Panc1 (cell line): ENCODE data around the gene TRNP1. TPM values are rescaled to one million over a fixed set of nuclear protein-coding genes. Genes with fewer than 3 reads are reported as not detected.

Experiments
- ATAC-seq: fragments of 200-7000 bp; cut with Tn5 transposase; 2 replicates; pipeline ENCODE4 v1.9.1; 2020; ENCODE audit warnings: mild to moderate bottlenecking, moderate library complexity
- BruUV-seq: library from RNA; stranded (reverse); fragments of 400-500 nt; replicated peaks from 2 replicates; lab custom pipeline; 2021; lab: Mats Ljungman, UMichigan
- CTCF ChIA-PET: fragments of 300-600 bp; sonication (Branson Sonifier 250); formaldehyde crosslinking; loops from one replicate; lab custom pipeline; 2022; ENCODE audit warnings: antibody characterized with exemption; lab: Charles Lee
- POLR2A ChIA-PET: fragments of 300-600 bp; sonication (Branson Sonifier 250); formaldehyde crosslinking; loops from one replicate; lab custom pipeline; 2022; ENCODE audit warnings: antibody characterized with exemption; lab: Charles Lee
- DNase-seq: peaks from one replicate; pipeline ENCODE4 v3.0.0-alpha.2; 2010; ENCODE audit warnings: low read depth, low spot score
- H3K27ac ChIP-seq: 2 replicates; pipeline ENCODE4 v1.5.1; 2011; ENCODE audit warnings: mild to moderate bottlenecking, low read length, inconsistent platforms
- H3K27me3 ChIP-seq: fragments of 200-500 bp; sonication (Bioruptor generic); 2 replicates; pipeline ENCODE4 v1.6.0; 2014; ENCODE audit warnings: low read length, inconsistent platforms; ENCODE audit not compliant: control insufficient read depth, insufficient read depth
- H3K36me3 ChIP-seq: fragments of 200-500 bp; sonication (Bioruptor generic); 2 replicates; pipeline ENCODE4 v1.5.1; 2014; ENCODE audit warnings: inconsistent platforms, mild to moderate bottlenecking, low read length, moderate library complexity; ENCODE audit not compliant: control insufficient read depth, insufficient read depth
- H3K4me1 ChIP-seq: 2 replicates; pipeline ENCODE4 v1.5.1; 2011; ENCODE audit warnings: inconsistent platforms, mild to moderate bottlenecking, low read length, moderate library complexity; ENCODE audit not compliant: control insufficient read depth, insufficient read depth
- H3K4me3 ChIP-seq, 2 experiments: 2 replicates each; pipeline ENCODE4 v1.5.1; 2011 to 2012; ENCODE audit warnings: low read depth in 2 of 2, low read length in 2 of 2, mild to moderate bottlenecking in 2 of 2, inconsistent platforms in 1 of 2, moderate library complexity in 1 of 2
- H3K9me3 ChIP-seq: fragments of 200-500 bp; sonication (Bioruptor generic); 2 replicates; pipeline ENCODE4 v1.5.1; 2014; ENCODE audit warnings: low read depth, mild to moderate bottlenecking, inconsistent platforms, low read length, moderate library complexity; ENCODE audit not compliant: control insufficient read depth, insufficient read depth
- CTCF ChIP-seq: fragments of 450-650 bp; IDR thresholded peaks from 2 replicates; pipeline ENCODE4 v1.5.1; 2017; ENCODE audit warnings: mild to moderate bottlenecking
- POLR2AphosphoS5 ChIP-seq: IDR thresholded peaks from 2 replicates; pipeline ENCODE4 v1.6.1; 2012; ENCODE audit warnings: mild to moderate bottlenecking, low read depth, low read length, moderate library complexity
- REST ChIP-seq, 2 experiments: IDR thresholded peaks; 2 replicates each; pipeline ENCODE4 v1.6.1; 2011 to 2012; ENCODE audit warnings: low read depth in 2 of 2, control low read depth in 1 of 2, low read length in 1 of 2, mild to moderate bottlenecking in 1 of 2, moderate library complexity in 1 of 2; ENCODE audit not compliant: insufficient read depth in 1 of 2
- SIN3A ChIP-seq: IDR thresholded peaks from 2 replicates; pipeline ENCODE4 v1.6.1; 2012; ENCODE audit warnings: low read depth, mild to moderate bottlenecking, low read length, moderate library complexity, borderline replicate concordance; ENCODE audit not compliant: insufficient read depth
- TCF7L2 ChIP-seq: IDR thresholded peaks from 2 replicates; pipeline ENCODE4 v1.6.1; 2011; ENCODE audit warnings: mild to moderate bottlenecking, low read depth, low read length, inconsistent platforms
- in situ Hi-C: cut with HindIII; loops from 2 replicates; pipeline ENCODE4 v1.10.0; 2016; ENCODE audit warnings: low sequenced_read_pairs, low pct_unique_long_range_greater_than_20kb
- intact Hi-C: fragments of 100-400 bp; cut with micrococcal nuclease; formaldehyde crosslinking; loops from one replicate; pipeline ENCODE4 v1.10.0; 2022; ENCODE audit not compliant: unreplicated experiment
- total RNA-seq: library from RNA; stranded (reverse); gene quantifications from one replicate; pipeline ENCODE4 v1.2.1, GENCODE V29; 2021; ENCODE audit not compliant: unreplicated experiment

Gene TRNP1
- total RNA-seq, 1 experiment from 2014 or later, result 81.2 TPM

GRCh38 chr1:27044613-27045151, 51.2 kb downstream of the TRNP1 start:
- peak overlapping the region; percentile 34; the same call in 1 of the 2 replicates for H3K27ac ChIP-seq
- no peaks in the 10 kb centered on the region for H3K9me3 ChIP-seq
- peak; percentile 95 for TF ChIP-seq CTCF
- TF ChIP-seq POLR2AphosphoS5, result no peak
- CTCF ChIA-PET, result interaction anchor here (0.6 to 6.8 kb wide), 14 partner anchors 10 to 294 kb away, joined by 3 to 151 read pairs (median 3); no protein-coding TSS in a partner anchor
- H3K36me3 ChIP-seq, result no peaks in the 10 kb centered on the region
- BruUV-seq, result no TSS peak
- H3K27me3 ChIP-seq, result no peaks in the 10 kb centered on the region
- intact Hi-C loops (loop anchor here (1.0 to 10.0 kb wide), 3 partner anchors 47 to 240 kb away; no protein-coding TSS in a partner anchor), in situ Hi-C loops (no loop called here)
- peak overlapping the region in 1 of 2 experiments; percentile 34; a peak in 2 of 4 replicates for H3K4me3 ChIP-seq
- peak; percentile 74 for DNase-seq
- peaks cover 5% of the 10 kb centered on the region; the same call in 1 of the 2 replicates for H3K4me1 ChIP-seq
- ATAC-seq, result peak; percentile 92
- POLR2A ChIA-PET, result no interaction called here

GRCh38 chr1:27045973-27046558, 52.6 kb downstream of the TRNP1 start:
- no TSS peak for BruUV-seq
- TF ChIP-seq REST (IDR thresholded peaks at IDR 0.05; ENCODE audit: insufficient read depth in 1 of 2, low read depth in 2 of 2, low read length in 1 of 2) (no peak), TCF7L2 (peak; percentile 49; the same call in 1 of the 2 replicates), CTCF (peak; percentile 95), SIN3A (no peak), POLR2AphosphoS5 (no peak)
- ChIA-PET POLR2A (interaction anchor here (0.6 kb wide), 1 partner anchor 197 kb away, joined by 15 read pairs; no protein-coding TSS in a partner anchor), CTCF (interaction anchor here (0.5 to 6.8 kb wide), 17 partner anchors 9 to 224 kb away, joined by 3 to 151 read pairs (median 4); no protein-coding TSS in a partner anchor)
- DNase-seq (peak; percentile 28), ATAC-seq (peak; percentile 74)
- H3K36me3 ChIP-seq, result no peaks in the 10 kb centered on the region
- no peaks in the 10 kb centered on the region for H3K27me3 ChIP-seq
- peaks cover 5% of the 10 kb centered on the region; the same call in 1 of the 2 replicates for H3K4me1 ChIP-seq
- intact Hi-C loops, result loop anchor here (10.0 kb wide), 1 partner anchor 239 kb away; no protein-coding TSS in a partner anchor
- no peak overlapping the region for H3K27ac ChIP-seq
- no peaks in the 10 kb centered on the region for H3K9me3 ChIP-seq
- in situ Hi-C loops, result no loop called here
- H3K4me3 ChIP-seq, result no peak overlapping the region
